Activated CD8-positive, alpha-beta memory T cell treated with anti-CD3 and anti-CD28 coated beads, Interleukin-2, amount 50 U/mL, for 1 hour (primary cell): ENCODE data around the gene RARS1.

Experiments used
- DNase-seq: peaks from one replicate; pipeline ENCODE4 v3.0.0-alpha.2; 2020; ENCODE audit errors: extremely low read depth

Gene RARS1

DNA sequence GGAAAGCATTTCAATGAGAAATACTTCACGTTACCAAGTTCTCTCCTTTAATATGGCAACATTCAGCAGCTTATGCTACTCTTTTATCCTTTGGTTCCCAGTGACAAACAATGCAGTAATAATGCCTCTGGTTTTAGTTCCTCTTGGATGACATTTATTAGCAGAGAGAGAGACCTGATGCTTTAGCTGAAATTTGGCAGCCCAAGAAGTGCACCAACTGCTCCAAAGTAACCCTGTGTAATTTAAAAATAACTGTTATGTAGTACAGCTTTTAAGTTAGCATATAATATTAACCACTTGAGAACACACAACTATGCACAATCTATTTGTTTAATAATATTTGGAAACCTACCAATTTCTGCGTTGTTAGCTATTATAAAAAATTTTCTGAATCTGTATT lies 71.1 kb downstream of the RARS1 start:
- no peak for DNase-seq

DNA sequence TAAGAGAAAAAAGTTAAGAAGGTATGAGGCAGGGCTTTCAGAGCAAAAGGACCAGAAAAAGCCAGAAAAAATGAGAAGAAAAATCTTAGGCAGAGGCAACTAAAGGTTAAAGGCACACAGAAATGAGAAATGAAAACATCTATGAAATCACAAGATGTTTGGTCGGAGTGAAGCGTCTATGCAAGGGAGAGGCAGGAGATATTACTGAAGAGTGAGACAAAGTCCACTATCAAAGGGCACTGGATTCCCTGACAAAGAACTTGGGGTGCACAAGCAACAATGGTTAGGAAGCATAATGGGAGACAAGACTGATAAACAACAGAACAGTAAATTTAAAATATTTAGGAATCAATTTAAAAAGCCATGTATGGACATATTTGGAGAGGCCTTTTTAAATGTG lies 76.0 kb downstream of the RARS1 start:
- no peak for DNase-seq

DNA sequence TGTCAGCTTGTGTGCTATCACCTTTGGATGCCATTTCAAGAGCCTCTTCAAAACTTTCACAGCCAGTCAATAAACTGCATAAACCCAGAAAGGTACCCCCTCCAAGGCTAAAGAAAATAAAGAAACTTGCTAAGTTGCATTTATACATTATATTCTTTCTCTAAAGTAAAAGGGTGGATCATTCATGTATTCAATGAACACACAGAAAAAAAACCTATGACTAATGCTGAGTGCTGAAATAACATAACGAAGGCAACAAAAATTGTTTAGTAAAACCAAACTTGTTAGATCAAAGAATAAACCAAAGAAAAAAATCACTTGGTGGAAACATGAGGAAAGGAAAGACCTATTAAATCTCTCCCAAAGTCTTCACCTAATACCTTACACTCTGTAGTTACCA lies 77.7 kb downstream of the RARS1 start:
- DNase-seq: no peak

DNA sequence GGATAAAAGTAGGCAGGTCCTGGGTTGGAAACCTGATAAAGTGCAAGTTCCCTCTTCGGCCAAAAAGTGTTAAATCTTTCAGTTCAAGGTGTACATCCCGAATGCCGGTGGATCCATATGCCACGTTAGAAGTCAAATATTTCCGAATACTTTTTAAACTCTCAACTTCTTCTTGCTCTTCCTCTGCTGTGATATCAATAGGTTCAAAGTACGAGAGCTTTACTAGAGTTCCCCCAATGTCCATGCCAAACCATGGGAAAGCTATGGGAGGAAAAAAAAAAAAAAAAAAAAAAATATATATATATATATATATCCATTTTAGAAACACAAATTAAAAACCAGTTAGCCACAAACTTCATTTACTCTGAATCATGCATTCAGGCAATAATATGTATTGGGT lies 82.5 kb downstream of the RARS1 start:
- no peak for DNase-seq
